Retinal pigment epithelial cell (primary cell): ENCODE results near the gene SSBP1.
"Not testable (repeated sequence)": the region's sequence is repeated elsewhere in the genome, so short reads cannot be mapped to it uniquely, and the experiment has no call there.

ENCODE experiments used
- DNase-seq: peaks from one replicate; pipeline ENCODE4 v3.0.0-alpha.2; 2010; ENCODE audit warnings: low read depth
- H3K4me3 ChIP-seq: 2 replicates; pipeline ENCODE4 v1.5.1; 2011; ENCODE audit warnings: mild to moderate bottlenecking, low read length, control low read depth, moderate library complexity
- CTCF ChIP-seq: conservative IDR thresholded peaks from 2 replicates; pipeline ENCODE4 v1.5.1; 2011; ENCODE audit warnings: low read depth, low read length, control low read depth, inconsistent platforms

The SSBP1 gene

GRCh38 chr7:141737836-141738591 lies at the start of gene SSBP1:
SSBP1 (plus strand) TSS chr7:141738358; CDS start chr7:141739167, 809 bp downstream.
- TF ChIP-seq CTCF, result peak; percentile 83
- peak within 1 kb of the TSS; percentile 84 for H3K4me3 ChIP-seq
- peak; percentile 93 for DNase-seq

GRCh38 chr7:141689072-141689825 lies 48.9 kb upstream of the SSBP1 start:
- H3K4me3 ChIP-seq, DNase-seq: not testable (repeated sequence)

- no peak overlapping the region for H3K4me3 ChIP-seq
- TF ChIP-seq CTCF, result no peak
- no peak for DNase-seq
Observed at GRCh38 chr7:141691540-141691939, 46.6 kb upstream of the SSBP1 start.

GRCh38 chr7:141691961-141692360 lies 46.2 kb upstream of the SSBP1 start:
- no peak overlapping the region for H3K4me3 ChIP-seq
- no peak for TF ChIP-seq CTCF
- no peak for DNase-seq

GRCh38 chr7:141693082-141693481 lies 45.1 kb upstream of the SSBP1 start:
- no peak overlapping the region for H3K4me3 ChIP-seq
- TF ChIP-seq CTCF, result no peak
- no peak for DNase-seq

- no peak for TF ChIP-seq CTCF
- no peak for DNase-seq
Observed at GRCh38 chr7:141695803-141696289, 42.3 kb upstream of the SSBP1 start.

GRCh38 chr7:141696348-141696747 lies 41.8 kb upstream of the SSBP1 start:
- TF ChIP-seq CTCF, result no peak
- DNase-seq, result no peak
- no peak overlapping the region for H3K4me3 ChIP-seq

More at GRCh38 chr7:141695803-141696289, 42.3 kb upstream of the SSBP1 start:
- no peak overlapping the region for H3K4me3 ChIP-seq
